MM.1S (cell line): Measurements from ENCODE around the gene NRP2.

Experiments
- CTCF ChIP-seq: fragments of 300-600 bp; sonication (generic); IDR thresholded peaks from 2 replicates; pipeline ENCODE4 v1.5.1; 2016; ENCODE audit warnings: antibody characterized with exemption, low read length, mixed read lengths
- EZH2 ChIP-seq: fragments of 300-600 bp; sonication (generic); optimal IDR thresholded peaks from 2 replicates; pipeline ENCODE3; 2017; ENCODE audit warnings: low read depth, mild to moderate bottlenecking, antibody characterized with exemption, low read length, mixed read lengths
- EZH2phosphoT487 ChIP-seq: fragments of 300-600 bp; sonication (generic); IDR thresholded peaks from 2 replicates; pipeline ENCODE4 v1.6.1; 2018; ENCODE audit warnings: antibody characterized with exemption, low read length

GRCh38 chr2:205730701-205731582 lies 48.6 kb downstream of the NRP2 start:
- TF ChIP-seq CTCF (no peak), EZH2 (no peak), EZH2phosphoT487 (no peak)
